ENCODE measurements around the gene KLF4. TPM values are rescaled to one million over a fixed set of nuclear protein-coding genes. Genes with fewer than 3 reads are reported as not detected.
"Not testable (repeated sequence)": the region's sequence is repeated elsewhere in the genome, so short reads cannot be mapped to it uniquely, and the experiment has no call there.

KLF4 gene
- total RNA-seq, 1 donor, result 2.6 TPM

DNA sequence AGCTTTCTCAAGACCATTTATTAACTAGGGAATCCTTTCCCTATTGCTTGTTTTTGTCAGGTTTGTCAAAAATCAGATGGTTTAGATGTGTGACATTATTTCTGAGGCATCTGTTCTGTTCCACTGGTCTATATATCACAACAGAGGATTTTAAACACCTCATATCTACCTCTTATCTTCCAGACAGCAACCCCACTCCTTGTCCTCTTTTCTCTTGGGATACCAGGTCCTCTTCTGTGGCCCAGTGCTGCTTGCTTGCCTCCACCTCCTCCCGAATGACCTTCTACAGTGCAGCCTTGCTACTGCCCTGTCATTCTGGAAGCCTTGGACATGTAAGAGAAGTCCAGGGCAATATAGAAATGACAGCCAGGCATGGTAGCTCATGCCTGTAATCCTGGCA is 30.6 kb upstream of the KLF4 start:
- DNase-seq (ENCODE audit: low read depth), result no peak
- TF ChIP-seq, protein P1, sequence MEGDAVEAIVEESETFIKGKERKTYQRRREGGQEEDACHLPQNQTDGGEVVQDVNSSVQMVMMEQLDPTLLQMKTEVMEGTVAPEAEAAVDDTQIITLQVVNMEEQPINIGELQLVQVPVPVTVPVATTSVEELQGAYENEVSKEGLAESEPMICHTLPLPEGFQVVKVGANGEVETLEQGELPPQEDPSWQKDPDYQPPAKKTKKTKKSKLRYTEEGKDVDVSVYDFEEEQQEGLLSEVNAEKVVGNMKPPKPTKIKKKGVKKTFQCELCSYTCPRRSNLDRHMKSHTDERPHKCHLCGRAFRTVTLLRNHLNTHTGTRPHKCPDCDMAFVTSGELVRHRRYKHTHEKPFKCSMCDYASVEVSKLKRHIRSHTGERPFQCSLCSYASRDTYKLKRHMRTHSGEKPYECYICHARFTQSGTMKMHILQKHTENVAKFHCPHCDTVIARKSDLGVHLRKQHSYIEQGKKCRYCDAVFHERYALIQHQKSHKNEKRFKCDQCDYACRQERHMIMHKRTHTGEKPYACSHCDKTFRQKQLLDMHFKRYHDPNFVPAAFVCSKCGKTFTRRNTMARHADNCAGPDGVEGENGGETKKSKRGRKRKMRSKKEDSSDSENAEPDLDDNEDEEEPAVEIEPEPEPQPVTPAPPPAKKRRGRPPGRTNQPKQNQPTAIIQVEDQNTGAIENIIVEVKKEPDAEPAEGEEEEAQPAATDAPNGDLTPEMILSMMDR (IDR thresholded peaks at IDR 0.05; ENCODE audit: insufficient read depth, low read depth, low read length), result no peak
- H3K4me3 ChIP-seq (ENCODE audit: low read depth, low read length), result no peak overlapping the region

DNA sequence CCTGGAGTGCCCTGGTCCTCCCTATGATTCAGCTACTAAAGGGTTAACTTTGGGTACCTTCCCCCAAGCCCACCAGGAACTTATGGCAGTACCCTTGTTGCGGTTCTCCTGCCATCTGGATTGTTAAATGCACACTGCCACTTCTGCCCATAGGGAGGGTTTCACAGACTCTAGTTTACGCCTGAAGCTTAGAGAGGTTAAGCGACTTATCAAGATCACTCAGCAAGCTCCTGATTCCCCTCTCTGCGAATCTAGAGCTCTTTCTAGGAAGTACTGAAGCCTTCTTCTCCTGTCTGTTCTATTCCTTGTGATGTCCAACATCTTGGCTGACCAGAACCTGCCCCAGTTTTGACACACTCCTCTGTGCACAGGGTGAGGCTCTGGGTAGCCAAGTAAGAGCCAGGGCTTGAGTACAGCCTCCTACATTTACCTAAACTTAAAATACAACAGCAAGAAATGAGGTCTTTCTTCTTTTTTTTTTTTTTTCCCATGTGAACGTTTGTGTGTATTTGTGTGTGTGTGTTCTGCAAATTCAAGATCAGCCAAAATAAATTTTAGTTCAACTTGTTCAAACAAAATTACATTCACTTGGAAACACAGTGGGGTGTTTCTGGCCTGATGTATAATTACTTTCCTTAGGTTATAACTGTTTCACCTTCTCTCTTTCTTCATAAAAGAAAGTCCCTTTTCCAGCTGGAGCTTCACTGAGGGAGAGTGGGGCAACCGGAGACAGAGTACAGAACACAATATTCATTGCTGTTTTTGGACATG is 28.7 kb upstream of the KLF4 start:
- DNase-seq (ENCODE audit: low read depth), result no peak
- no peak overlapping the region for H3K4me3 ChIP-seq (ENCODE audit: low read depth, low read length)
- TF ChIP-seq, protein P1 (IDR thresholded peaks at IDR 0.05; ENCODE audit: insufficient read depth, low read depth, low read length), result no peak

DNA sequence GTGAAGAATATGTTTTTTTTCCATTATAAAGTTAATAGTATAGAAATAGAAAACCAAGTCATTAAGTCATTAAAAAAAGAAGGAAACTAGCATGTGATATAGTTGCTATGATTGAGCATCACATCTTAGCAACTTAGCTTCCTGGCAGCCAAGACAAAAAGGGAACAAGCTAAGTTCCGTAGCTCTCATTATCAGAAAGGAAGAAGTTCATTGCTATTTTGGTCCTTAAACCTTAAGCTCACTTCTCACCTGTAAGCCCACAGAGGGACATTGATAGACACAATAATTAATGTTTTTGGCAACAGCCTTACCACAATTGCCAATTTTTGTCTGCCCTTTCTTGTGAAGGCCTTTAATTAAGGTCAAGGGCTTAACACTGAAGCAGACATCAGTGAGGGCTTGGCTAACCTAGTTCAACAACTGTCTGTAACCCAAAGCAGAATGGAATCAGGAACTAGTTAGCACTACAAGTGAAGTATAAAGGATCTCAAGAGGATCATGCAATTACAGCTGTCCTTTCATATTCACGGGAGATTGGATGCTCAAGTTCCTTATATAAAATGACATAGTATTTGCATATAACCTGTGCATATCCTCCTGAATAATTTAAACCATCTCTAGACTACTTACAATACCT is 24.0 kb upstream of the KLF4 start:
- no peak for DNase-seq (ENCODE audit: low read depth)
- TF ChIP-seq, protein P1 (IDR thresholded peaks at IDR 0.05; ENCODE audit: insufficient read depth, low read depth, low read length), result no peak
- no peak overlapping the region for H3K4me3 ChIP-seq (ENCODE audit: low read depth, low read length)

DNA sequence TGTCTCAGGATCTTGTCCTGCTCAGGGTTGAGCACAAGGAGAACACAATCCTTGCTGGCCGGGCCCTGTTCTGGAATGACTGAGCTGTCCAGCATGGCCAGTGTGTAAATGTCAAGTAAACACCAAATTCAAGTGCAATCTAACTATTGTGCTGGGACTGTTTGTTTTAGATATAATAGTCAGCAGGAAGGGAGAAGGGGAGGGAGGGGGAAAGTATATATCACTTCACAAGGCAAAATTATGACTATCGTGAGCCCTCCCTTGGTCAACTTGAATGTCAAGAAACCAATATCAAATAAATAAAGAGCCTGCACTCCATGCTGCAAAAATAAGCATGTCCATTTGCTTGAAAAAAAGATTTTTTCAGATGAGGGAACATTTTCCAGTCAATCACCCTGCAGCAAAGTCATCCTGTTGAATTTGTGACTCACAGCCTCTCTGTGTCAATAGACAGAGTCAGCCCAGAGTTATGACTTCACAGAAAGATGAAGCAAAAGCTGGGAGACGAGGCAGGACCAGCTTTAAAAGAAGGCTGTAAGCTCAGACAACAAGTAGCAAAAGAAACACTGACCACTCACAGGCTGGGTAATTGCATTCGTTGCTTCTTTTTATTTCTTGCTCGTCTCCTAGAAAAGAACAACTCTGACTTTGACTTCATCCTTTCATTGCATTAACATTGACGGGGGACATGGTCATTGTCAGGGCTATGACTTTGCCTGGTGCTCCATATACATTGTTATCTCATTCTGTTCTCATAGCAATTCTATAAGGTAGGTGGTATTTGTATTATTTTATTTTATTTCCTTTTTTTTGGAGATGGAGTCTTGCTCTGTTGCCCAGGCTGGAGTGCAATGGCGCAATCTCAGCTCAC is 15.3 kb upstream of the KLF4 start:
- peak; percentile 73 for DNase-seq (ENCODE audit: low read depth)
- TF ChIP-seq, protein P1 (IDR thresholded peaks at IDR 0.05; ENCODE audit: insufficient read depth, low read depth, low read length), result no peak
- H3K4me3 ChIP-seq (ENCODE audit: low read depth, low read length), result no peak overlapping the region

DNA sequence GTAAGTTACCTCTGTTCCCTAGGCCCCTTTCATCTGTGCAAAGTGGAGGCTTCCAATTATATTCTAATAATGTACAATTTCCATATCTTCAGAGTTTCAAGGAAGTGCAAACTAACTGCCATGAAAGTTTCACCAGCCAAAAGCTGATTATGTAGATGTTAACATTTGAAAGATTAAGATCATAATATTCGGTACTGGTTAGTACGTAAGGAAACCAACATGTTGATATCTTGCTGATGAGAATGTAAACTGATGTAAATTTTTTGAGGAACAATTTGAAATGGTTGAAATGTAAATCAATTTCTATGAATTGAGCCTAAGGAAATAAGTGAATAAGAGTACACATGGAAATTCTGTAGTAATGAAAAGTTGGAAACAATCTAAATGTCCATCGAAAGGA is 12.9 kb upstream of the KLF4 start:
- no peak overlapping the region for H3K4me3 ChIP-seq (ENCODE audit: low read depth, low read length)
- TF ChIP-seq, protein P1 (IDR thresholded peaks at IDR 0.05; ENCODE audit: insufficient read depth, low read depth, low read length), result no peak
- no peak for DNase-seq (ENCODE audit: low read depth)

DNA sequence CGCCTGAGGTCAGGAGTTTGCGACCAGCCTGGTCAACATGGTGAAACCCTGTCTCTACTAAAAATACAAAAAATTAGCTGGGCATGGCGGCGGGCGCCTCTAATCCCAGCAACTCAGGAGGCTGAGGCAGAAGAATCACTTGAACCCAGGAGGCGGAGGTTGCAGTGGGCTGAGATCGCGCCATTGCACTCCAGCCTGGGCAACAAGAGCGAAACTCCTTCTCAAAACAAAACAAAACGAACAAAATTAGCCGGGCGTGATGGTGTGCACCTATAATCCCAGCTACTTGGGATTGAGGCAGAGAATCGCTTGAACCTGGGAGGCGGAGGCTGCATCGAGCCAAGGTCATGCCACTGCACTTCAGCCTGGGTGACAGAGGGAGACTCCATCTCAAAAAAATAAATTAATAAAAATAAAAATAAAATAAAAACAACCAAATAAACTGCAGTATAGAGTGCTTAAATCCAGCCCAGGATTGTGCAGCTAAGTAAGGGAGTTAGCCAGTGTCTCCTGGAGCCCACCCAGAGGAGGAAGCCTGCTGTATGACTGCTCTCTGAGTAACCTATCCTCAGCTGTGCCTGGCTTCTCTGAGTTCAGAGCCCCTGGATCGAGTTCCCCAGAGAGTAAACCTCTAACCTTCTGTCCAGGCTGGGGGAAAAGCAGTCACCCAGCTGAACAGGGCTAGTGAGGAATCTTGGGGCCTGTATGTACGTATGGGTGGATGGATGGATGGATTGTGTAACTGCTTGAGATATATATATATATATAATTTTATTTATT is 11.0 kb upstream of the KLF4 start:
- H3K4me3 ChIP-seq (ENCODE audit: low read depth, low read length); DNase-seq (ENCODE audit: low read depth): not testable (repeated sequence)
